Amygdala (tissue), 56 donors: ENCODE data around the gene ZNF432.
A peak's percentile ranks its signal among the peaks of the same experiment; 100 is the strongest.
"Not testable (repeated sequence)": the region's sequence is repeated elsewhere in the genome, so short reads cannot be mapped to it uniquely, and the experiment has no call there.

Source experiments
- DNase-seq, 56 donors: peaks; one replicate each; lab custom pipeline; 2025; lab: John Stamatoyannopoulos, UW

ZNF432 gene

GRCh38 chr19:52048555-52049501 lies at the start of gene ZNF432:
Gene ZNF432, minus strand, starts transcription at chr19:52048838. Its CDS starts 1,970 bp downstream, at chr19:52046868.
- peak; percentile 31 to 95 (median 88) for DNase-seq

GRCh38 chr19:52096416-52096815 lies 47.8 kb upstream of the ZNF432 start:
- not testable (repeated sequence) for DNase-seq

- DNase-seq, result peak; percentile 21 to 96 (median 89)
Observed at GRCh38 chr19:52095172-52096014, 46.8 kb upstream of the ZNF432 start, which contains the start of gene ZNF841. Gene ZNF841, minus strand, starts transcription at chr19:52095765. Its CDS starts 10,964 bp downstream, at chr19:52084801.

- no peak for DNase-seq
Observed at GRCh38 chr19:52094526-52095130, 46.0 kb upstream of the ZNF432 start.

GRCh38 chr19:52086481-52086880 lies 37.8 kb upstream of the ZNF432 start:
- no peak for DNase-seq

- DNase-seq, result no peak
Observed at GRCh38 chr19:52070496-52070895, 21.9 kb upstream of the ZNF432 start.

- no peak for DNase-seq
Observed at GRCh38 chr19:52069653-52070052, 21.0 kb upstream of the ZNF432 start.

GRCh38 chr19:52066258-52066863 lies 17.7 kb upstream of the ZNF432 start:
- no peak for DNase-seq

- DNase-seq, result no peak
Observed at GRCh38 chr19:52065399-52065798, 16.8 kb upstream of the ZNF432 start.

GRCh38 chr19:52056480-52056879 lies 7.8 kb upstream of the ZNF432 start:
- DNase-seq, result not testable (repeated sequence)

- DNase-seq, result not testable (repeated sequence)
Observed at GRCh38 chr19:52051736-52052135, 3.1 kb upstream of the ZNF432 start.

- no peak for DNase-seq
Observed at GRCh38 chr19:52039169-52039568, 9.5 kb downstream of the ZNF432 start.

- DNase-seq, result no peak
Observed at GRCh38 chr19:52034051-52034728, 14.4 kb downstream of the ZNF432 start.

GRCh38 chr19:52028780-52029123 lies 19.9 kb downstream of the ZNF432 start:
- peak in 1 of 56 donors; percentile 54 for DNase-seq

- peak; percentile 46 to 98 (median 84) for DNase-seq
Observed at GRCh38 chr19:52028027-52028779, 20.4 kb downstream of the ZNF432 start, which contains the start of gene ZNF614. Gene ZNF614, minus strand, starts transcription at chr19:52028379. Its CDS starts 2,634 bp downstream, at chr19:52025745.

GRCh38 chr19:52026255-52026990 lies 22.2 kb downstream of the ZNF432 start:
- not testable (repeated sequence) for DNase-seq

GRCh38 chr19:52024478-52024877 lies 24.2 kb downstream of the ZNF432 start:
- not testable (repeated sequence) for DNase-seq

GRCh38 chr19:52022193-52022592 lies 26.4 kb downstream of the ZNF432 start:
- DNase-seq, result no peak
